Suprapubic skin (tissue), 4 donors: ENCODE results near the gene CCR8. TPM values are rescaled to one million over a fixed set of nuclear protein-coding genes. Genes with fewer than 3 reads are reported as not detected.

Experiments used
- DNase-seq, 2 donors: peaks; one replicate each; pipeline ENCODE4 v3.0.0-alpha.2; 2019; ENCODE audit warnings: low spot score in 2 of 2
- H3K27ac ChIP-seq: fragments of 200-600 bp; sonication (generic); one replicate; pipeline ENCODE4 v1.5.1; 2019
- H3K27me3 ChIP-seq: fragments of 200-600 bp; sonication (generic); one replicate; pipeline ENCODE4 v1.5.1; 2019
- H3K36me3 ChIP-seq: fragments of 200-600 bp; sonication (generic); one replicate; pipeline ENCODE4 v1.5.1; 2019
- H3K4me1 ChIP-seq: fragments of 200-600 bp; sonication (generic); one replicate; pipeline ENCODE4 v1.5.1; 2019
- H3K4me3 ChIP-seq: fragments of 200-600 bp; sonication (generic); one replicate; pipeline ENCODE4 v1.5.1; 2019; ENCODE audit warnings: mild to moderate bottlenecking
- H3K9me3 ChIP-seq: fragments of 200-600 bp; sonication (generic); one replicate; pipeline ENCODE4 v1.5.1; 2019
- EP300 ChIP-seq: sonication (generic); formaldehyde crosslinking; IDR thresholded peaks from one replicate; pipeline ENCODE4 v1.6.1; 2017; ENCODE audit warnings: antibody characterized with exemption
- POLR2A ChIP-seq, 2 donors: fragments of 450-650 bp; IDR thresholded peaks; one replicate each; pipeline ENCODE4 v1.6.1; 2017; ENCODE audit warnings: antibody characterized with exemption in 2 of 2, mild to moderate bottlenecking in 2 of 2, moderate library complexity in 2 of 2
- POLR2AphosphoS5 ChIP-seq, 3 donors: sonication (generic); formaldehyde crosslinking; IDR thresholded peaks; one replicate each; pipeline ENCODE4 v1.6.1; 2017; ENCODE audit warnings: antibody characterized with exemption in 3 of 3
- WGBS: methylation state at CpG from one replicate; pipeline ENCODE4 v1.1.5; 2018; 5-methylcytosine and 5-hydroxymethylcytosine counted together
- total RNA-seq, 4 donors: library from RNA; depleted of rRNA; stranded (reverse); fragments of >200 nt; gene quantifications; one replicate each; pipeline ENCODE4 v1.1.0, GENCODE V29; 2016
- TF ChIP-seq, protein P1 (sequence below), 2 donors: fragments of 200-600 bp in 1 of 2; fragments of 450-650 bp in 1 of 2; sonication (generic) in 1 of 2; IDR thresholded peaks; one replicate each; pipeline ENCODE4 v1.5.1; 2016 to 2019; ENCODE audit warnings: antibody characterized with exemption in 2 of 2, mild to moderate bottlenecking in 1 of 2, moderate library complexity in 1 of 2

Gene CCR8
- total RNA-seq, 4 donors from 2014 or later, result not detected

DNA sequence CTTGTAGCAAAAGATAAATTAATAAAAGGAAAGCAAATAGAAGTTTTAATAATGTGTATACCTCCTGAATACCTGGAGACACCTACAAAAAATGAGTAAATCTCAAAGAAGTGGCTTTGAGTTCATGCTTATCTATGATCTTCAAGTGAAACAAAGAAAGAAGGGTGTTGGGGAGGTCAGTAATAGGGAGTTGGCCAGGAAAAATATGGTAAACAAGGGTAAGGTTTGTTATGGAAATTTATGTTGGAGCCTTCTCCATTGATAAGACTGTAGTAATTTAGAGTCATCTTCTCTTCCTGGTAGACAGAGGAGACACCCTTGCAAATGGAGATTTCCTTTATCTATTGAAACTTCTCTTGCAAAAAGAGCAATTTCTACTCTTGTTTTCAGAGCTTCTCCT lies 6.6 kb upstream of the CCR8 start:
- Histone ChIP-seq H3K27me3 (no peaks in the 10 kb centered on the region), H3K27ac (no peak overlapping the region), H3K36me3 (no peaks in the 10 kb centered on the region), H3K4me1 (no peaks in the 10 kb centered on the region), H3K4me3 (no peak overlapping the region), H3K9me3 (no peaks in the 10 kb centered on the region)
- TF ChIP-seq POLR2AphosphoS5 (IDR thresholded peaks at IDR 0.05) (no peak), POLR2A (IDR thresholded peaks at IDR 0.05) (no peak), EP300 (no peak)
- TF ChIP-seq, protein P1, sequence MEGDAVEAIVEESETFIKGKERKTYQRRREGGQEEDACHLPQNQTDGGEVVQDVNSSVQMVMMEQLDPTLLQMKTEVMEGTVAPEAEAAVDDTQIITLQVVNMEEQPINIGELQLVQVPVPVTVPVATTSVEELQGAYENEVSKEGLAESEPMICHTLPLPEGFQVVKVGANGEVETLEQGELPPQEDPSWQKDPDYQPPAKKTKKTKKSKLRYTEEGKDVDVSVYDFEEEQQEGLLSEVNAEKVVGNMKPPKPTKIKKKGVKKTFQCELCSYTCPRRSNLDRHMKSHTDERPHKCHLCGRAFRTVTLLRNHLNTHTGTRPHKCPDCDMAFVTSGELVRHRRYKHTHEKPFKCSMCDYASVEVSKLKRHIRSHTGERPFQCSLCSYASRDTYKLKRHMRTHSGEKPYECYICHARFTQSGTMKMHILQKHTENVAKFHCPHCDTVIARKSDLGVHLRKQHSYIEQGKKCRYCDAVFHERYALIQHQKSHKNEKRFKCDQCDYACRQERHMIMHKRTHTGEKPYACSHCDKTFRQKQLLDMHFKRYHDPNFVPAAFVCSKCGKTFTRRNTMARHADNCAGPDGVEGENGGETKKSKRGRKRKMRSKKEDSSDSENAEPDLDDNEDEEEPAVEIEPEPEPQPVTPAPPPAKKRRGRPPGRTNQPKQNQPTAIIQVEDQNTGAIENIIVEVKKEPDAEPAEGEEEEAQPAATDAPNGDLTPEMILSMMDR (IDR thresholded peaks at IDR 0.05), result no peak
- DNase-seq, result no peak

- H3K36me3 ChIP-seq, result no peaks in the 10 kb centered on the region
- DNase-seq, result no peak
- H3K27me3 ChIP-seq, result no peaks in the 10 kb centered on the region
- H3K27ac ChIP-seq, result no peak overlapping the region
- H3K4me3 ChIP-seq, result no peak overlapping the region
- 59% methylated on average over 2 of the region's 2 CpGs for WGBS
- TF ChIP-seq POLR2AphosphoS5 (IDR thresholded peaks at IDR 0.05), result no peak
- TF ChIP-seq POLR2A (IDR thresholded peaks at IDR 0.05), result no peak
- no peak for TF ChIP-seq EP300
- TF ChIP-seq, protein P1 (IDR thresholded peaks at IDR 0.05), result no peak
- no peaks in the 10 kb centered on the region for H3K9me3 ChIP-seq
- no peaks in the 10 kb centered on the region for H3K4me1 ChIP-seq
Measured at GRCh38 chr3:39323494-39323893, 6.0 kb upstream of the CCR8 start.

DNA sequence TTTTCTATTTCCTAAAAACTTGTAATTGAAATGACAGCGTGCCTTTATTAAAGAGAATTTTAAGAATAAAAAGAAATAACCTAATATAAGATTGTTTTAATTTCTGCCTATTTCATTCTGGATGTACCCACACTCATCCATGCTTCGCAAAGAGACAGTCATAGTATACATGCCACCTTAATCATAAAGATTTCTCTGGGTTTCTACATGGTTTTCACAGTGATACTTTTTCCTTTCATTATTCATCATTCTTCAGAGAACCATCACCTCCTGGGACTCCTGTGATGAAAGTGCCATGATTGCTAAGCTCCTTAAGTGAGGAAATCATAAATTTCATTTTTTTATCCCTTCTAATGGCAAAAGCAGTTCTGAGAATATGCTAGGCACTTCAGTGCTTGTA lies 4.3 kb upstream of the CCR8 start:
- H3K27ac ChIP-seq, result no peak overlapping the region
- no peak for DNase-seq
- 90% methylated on average over 2 of the region's 2 CpGs for WGBS
- no peaks in the 10 kb centered on the region for H3K27me3 ChIP-seq
- TF ChIP-seq POLR2A (IDR thresholded peaks at IDR 0.05) (no peak), EP300 (no peak)
- TF ChIP-seq, protein P1 (IDR thresholded peaks at IDR 0.05), result no peak
- H3K36me3 ChIP-seq, result no peaks in the 10 kb centered on the region
- H3K4me3 ChIP-seq, result no peak overlapping the region
- no peaks in the 10 kb centered on the region for H3K9me3 ChIP-seq
- H3K4me1 ChIP-seq, result no peaks in the 10 kb centered on the region

DNA sequence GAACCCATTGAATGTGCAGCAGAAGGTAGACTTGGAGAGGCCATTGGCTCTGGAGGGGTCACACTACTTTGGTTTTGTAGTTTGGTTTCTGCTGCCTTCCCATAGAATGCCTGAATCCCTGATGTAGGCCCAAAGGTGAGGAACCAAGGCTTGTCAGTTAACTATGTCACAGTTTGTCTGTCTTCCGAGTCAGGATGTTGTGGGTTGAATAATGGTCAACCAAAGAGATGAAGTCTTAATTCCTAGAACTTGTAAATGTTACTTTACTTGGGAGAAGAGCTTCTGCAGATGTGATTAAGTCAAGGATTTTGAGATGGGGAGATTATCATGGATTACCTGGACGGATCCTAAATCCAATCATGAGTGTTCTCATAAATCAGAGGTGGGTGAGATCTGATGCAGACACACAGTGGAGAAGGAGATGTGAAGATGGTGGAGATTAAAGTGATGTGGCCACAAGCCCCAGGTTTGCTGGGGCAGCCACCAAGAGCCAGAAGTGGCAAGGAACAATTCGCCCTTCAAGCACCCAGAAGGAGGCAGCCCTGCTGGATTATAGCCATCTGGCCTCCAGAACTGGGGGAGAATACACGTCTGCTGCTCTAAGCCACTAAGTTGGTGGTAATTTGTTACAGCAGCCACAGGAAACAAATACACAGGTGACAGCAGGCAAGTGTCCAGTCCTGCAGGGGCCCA lies 2.3 kb upstream of the CCR8 start:
- Histone ChIP-seq H3K36me3 (no peaks in the 10 kb centered on the region), H3K27ac (no peak overlapping the region), H3K9me3 (no peaks in the 10 kb centered on the region), H3K27me3 (no peaks in the 10 kb centered on the region), H3K4me1 (no peaks in the 10 kb centered on the region), H3K4me3 (no peak overlapping the region)
- TF ChIP-seq, protein P1 (IDR thresholded peaks at IDR 0.05), result no peak
- TF ChIP-seq POLR2AphosphoS5 (IDR thresholded peaks at IDR 0.05) (no peak), POLR2A (IDR thresholded peaks at IDR 0.05) (no peak), EP300 (no peak)
- 84% methylated on average over 4 of the region's 4 CpGs for WGBS
- no peak for DNase-seq

- H3K27ac ChIP-seq, result no peak overlapping the region
Measured at GRCh38 chr3:39327746-39328349, 1.7 kb upstream of the CCR8 start.

More at GRCh38 chr3:39327746-39328349, 1.7 kb upstream of the CCR8 start:
- no peak overlapping the region for H3K4me3 ChIP-seq
- H3K4me1 ChIP-seq, result no peaks in the 10 kb centered on the region
- no peaks in the 10 kb centered on the region for H3K27me3 ChIP-seq
- DNase-seq, result no peak
- H3K9me3 ChIP-seq, result no peaks in the 10 kb centered on the region
- TF ChIP-seq POLR2AphosphoS5 (IDR thresholded peaks at IDR 0.05), result no peak
- TF ChIP-seq EP300, result no peak
- no peak for TF ChIP-seq POLR2A (IDR thresholded peaks at IDR 0.05)
- TF ChIP-seq, protein P1 (IDR thresholded peaks at IDR 0.05), result no peak
- 76% methylated on average over 4 of the region's 4 CpGs for WGBS
- H3K36me3 ChIP-seq, result no peaks in the 10 kb centered on the region
